MM.1S (cell line): ENCODE results near the gene SIGLEC11.

Experiments
- DNase-seq: peaks from one replicate; pipeline ENCODE4 v3.0.0-alpha.2; 2015
- H2AFZ ChIP-seq: fragments of 300-600 bp; sonication (generic); 2 replicates; pipeline ENCODE4 v1.6.0; 2016; ENCODE audit warnings: antibody characterized with exemption, low read length
- H3F3A ChIP-seq: fragments of 300-600 bp; sonication (generic); 2 replicates; pipeline ENCODE4 v1.6.1; 2016; ENCODE audit warnings: mild to moderate bottlenecking, antibody characterized with exemption, low read length, moderate library complexity, mixed read lengths; ENCODE audit not compliant: insufficient read depth
- H3K27ac ChIP-seq: fragments of 300-600 bp; sonication (generic); 2 replicates; pipeline ENCODE4 v1.5.1; 2016; ENCODE audit warnings: mild to moderate bottlenecking, low read length
- H3K27me3 ChIP-seq: fragments of 300-600 bp; sonication (generic); replicated peaks from 2 replicates; pipeline ENCODE4 v1.6.0; 2016; ENCODE audit warnings: low read length; ENCODE audit not compliant: insufficient read depth
- H3K36me3 ChIP-seq: fragments of 300-600 bp; sonication (generic); replicated peaks from 2 replicates; pipeline ENCODE4 v1.6.1; 2016; ENCODE audit warnings: mild to moderate bottlenecking, low read length, mixed read lengths; ENCODE audit not compliant: insufficient read depth
- H3K4me1 ChIP-seq: fragments of 300-600 bp; sonication (generic); 2 replicates; pipeline ENCODE4 v1.6.1; 2016; ENCODE audit warnings: low read length, mixed read lengths
- H3K4me2 ChIP-seq: fragments of 300-600 bp; sonication (generic); 2 replicates; pipeline ENCODE4 v1.6.0; 2016; ENCODE audit warnings: low read depth, low read length
- H3K4me3 ChIP-seq: fragments of 300-600 bp; sonication (generic); 2 replicates; pipeline ENCODE4 v1.5.1; 2016; ENCODE audit warnings: low read length, mixed read lengths
- H3K79me2 ChIP-seq: fragments of 300-600 bp; sonication (generic); 2 replicates; pipeline ENCODE4 v1.6.1; 2016; ENCODE audit warnings: mixed run types, low read length, mixed read lengths
- H3K9ac ChIP-seq: fragments of 300-600 bp; sonication (generic); 2 replicates; pipeline ENCODE4 v1.6.1; 2016; ENCODE audit warnings: low read length, mixed read lengths
- H3K9me2 ChIP-seq: fragments of 300-600 bp; sonication (generic); replicated peaks from 2 replicates; pipeline ENCODE4 v1.6.1; 2016; ENCODE audit warnings: mild to moderate bottlenecking, low read length, mixed read lengths; ENCODE audit not compliant: insufficient read depth
- H3K9me3 ChIP-seq: fragments of 300-600 bp; sonication (generic); replicated peaks from 2 replicates; pipeline ENCODE4 v1.6.1; 2016; ENCODE audit warnings: mild to moderate bottlenecking, low read length, mixed read lengths; ENCODE audit not compliant: insufficient read depth
- H4K20me1 ChIP-seq: fragments of 300-600 bp; sonication (generic); 2 replicates; pipeline ENCODE4 v1.6.1; 2016; ENCODE audit warnings: mild to moderate bottlenecking, low read length, moderate library complexity, mixed read lengths; ENCODE audit not compliant: insufficient read depth
- CTCF ChIP-seq: fragments of 300-600 bp; sonication (generic); IDR thresholded peaks from 2 replicates; pipeline ENCODE4 v1.5.1; 2016; ENCODE audit warnings: antibody characterized with exemption, low read length, mixed read lengths
- EZH2 ChIP-seq: fragments of 300-600 bp; sonication (generic); optimal IDR thresholded peaks from 2 replicates; pipeline ENCODE3; 2017; ENCODE audit warnings: low read depth, mild to moderate bottlenecking, antibody characterized with exemption, low read length, mixed read lengths
- EZH2phosphoT487 ChIP-seq: fragments of 300-600 bp; sonication (generic); IDR thresholded peaks from 2 replicates; pipeline ENCODE4 v1.6.1; 2018; ENCODE audit warnings: antibody characterized with exemption, low read length

SIGLEC11 gene

GRCh38 chr19:49976496-49976895 lies 15.5 kb upstream of the SIGLEC11 start:
- DNase-seq: no peak
- H3K4me3 ChIP-seq: no peak overlapping the region
- H3F3A ChIP-seq: no peaks in the 10 kb centered on the region
- no peaks in the 10 kb centered on the region for H3K36me3 ChIP-seq
- TF ChIP-seq CTCF: no peak
- TF ChIP-seq EZH2phosphoT487: no peak
- TF ChIP-seq EZH2: no peak
- H2AFZ ChIP-seq: no peak overlapping the region
- no peak overlapping the region for H3K27ac ChIP-seq
- no peaks in the 10 kb centered on the region for H3K9me2 ChIP-seq
- H3K4me2 ChIP-seq: no peak overlapping the region
- H3K9me3 ChIP-seq: no peaks in the 10 kb centered on the region
- no peaks in the 10 kb centered on the region for H3K79me2 ChIP-seq
- no peaks in the 10 kb centered on the region for H4K20me1 ChIP-seq
- no peaks in the 10 kb centered on the region for H3K27me3 ChIP-seq
- no peaks in the 10 kb centered on the region for H3K4me1 ChIP-seq
- no peak overlapping the region for H3K9ac ChIP-seq

- Histone ChIP-seq H4K20me1 (no peaks in the 10 kb centered on the region), H3K27me3 (no peaks in the 10 kb centered on the region), H3K9me3 (no peaks in the 10 kb centered on the region), H3K4me2 (no peak overlapping the region), H3K9ac (no peak overlapping the region), H3K79me2 (no peaks in the 10 kb centered on the region), H3K4me1 (no peaks in the 10 kb centered on the region), H3K27ac (no peak overlapping the region), H2AFZ (no peak overlapping the region), H3K9me2 (no peaks in the 10 kb centered on the region), H3K36me3 (no peaks in the 10 kb centered on the region), H3F3A (no peaks in the 10 kb centered on the region), H3K4me3 (no peak overlapping the region)
- no peak for DNase-seq
- TF ChIP-seq EZH2: no peak
- TF ChIP-seq CTCF: no peak
- no peak for TF ChIP-seq EZH2phosphoT487
These were observed 14.1 kb upstream of the SIGLEC11 start for GRCh38 chr19:49975051-49975450.

GRCh38 chr19:49973987-49974386 lies 13.0 kb upstream of the SIGLEC11 start:
- DNase-seq: no peak
- Histone ChIP-seq H3K27me3 (no peaks in the 10 kb centered on the region), H3K27ac (no peak overlapping the region), H3K36me3 (no peaks in the 10 kb centered on the region), H3K9me3 (no peaks in the 10 kb centered on the region), H3K4me2 (no peak overlapping the region), H4K20me1 (no peaks in the 10 kb centered on the region), H3K4me3 (no peak overlapping the region), H3K4me1 (no peaks in the 10 kb centered on the region), H2AFZ (no peak overlapping the region), H3K9ac (no peak overlapping the region), H3K79me2 (no peaks in the 10 kb centered on the region), H3K9me2 (no peaks in the 10 kb centered on the region), H3F3A (no peaks in the 10 kb centered on the region)
- TF ChIP-seq EZH2phosphoT487 (no peak), EZH2 (no peak), CTCF (no peak)
